Measurements from ENCODE around the gene IGLL1.
"Not testable (repeated sequence)": the region's sequence is repeated elsewhere in the genome, so short reads cannot be mapped to it uniquely, and the experiment has no call there.

Gene IGLL1

DNA sequence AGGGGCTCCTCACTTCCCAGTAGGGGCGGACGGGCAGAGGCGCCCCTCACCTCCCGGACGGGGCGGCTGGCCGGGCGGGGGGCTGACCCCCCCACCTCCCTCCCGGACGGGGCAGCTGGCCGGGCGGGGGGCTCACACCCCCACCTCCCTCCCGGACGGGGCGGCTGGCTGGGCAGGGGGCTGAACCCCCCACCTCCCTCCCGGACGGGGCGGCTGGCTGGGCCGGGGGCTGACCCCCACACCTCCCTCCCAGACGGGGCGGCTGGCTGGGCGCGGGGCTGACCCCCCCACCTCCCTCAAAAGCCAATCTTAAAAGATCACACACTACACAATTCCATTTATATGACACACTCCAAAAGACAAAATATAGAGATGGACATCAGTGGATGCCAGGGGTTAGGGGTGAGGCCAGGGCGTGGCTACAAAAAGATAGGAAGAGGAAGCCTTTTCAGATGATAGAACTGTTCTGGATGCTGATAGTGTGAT is 19.0 kb downstream of the IGLL1 start:
- not testable (repeated sequence) for DNase-seq

DNA sequence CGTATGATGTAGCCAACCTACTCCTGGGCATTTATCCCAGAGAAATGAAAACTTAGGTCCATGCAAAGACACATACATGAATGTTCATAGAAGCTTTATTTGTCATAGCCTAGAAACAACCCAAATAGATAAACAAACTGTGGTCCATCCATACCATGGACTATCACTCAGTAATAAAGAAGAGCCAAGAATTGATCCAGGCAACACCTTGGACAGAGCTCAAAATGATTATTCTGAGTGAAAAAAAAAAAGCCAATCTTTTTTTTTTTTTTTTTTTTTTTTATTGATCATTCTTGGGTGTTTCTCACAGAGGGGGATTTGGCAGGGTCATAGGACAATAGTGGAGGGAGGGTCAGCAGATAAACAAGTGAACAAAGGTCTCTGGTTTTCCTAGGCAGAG is 19.9 kb downstream of the IGLL1 start:
- DNase-seq = not testable (repeated sequence)

DNA sequence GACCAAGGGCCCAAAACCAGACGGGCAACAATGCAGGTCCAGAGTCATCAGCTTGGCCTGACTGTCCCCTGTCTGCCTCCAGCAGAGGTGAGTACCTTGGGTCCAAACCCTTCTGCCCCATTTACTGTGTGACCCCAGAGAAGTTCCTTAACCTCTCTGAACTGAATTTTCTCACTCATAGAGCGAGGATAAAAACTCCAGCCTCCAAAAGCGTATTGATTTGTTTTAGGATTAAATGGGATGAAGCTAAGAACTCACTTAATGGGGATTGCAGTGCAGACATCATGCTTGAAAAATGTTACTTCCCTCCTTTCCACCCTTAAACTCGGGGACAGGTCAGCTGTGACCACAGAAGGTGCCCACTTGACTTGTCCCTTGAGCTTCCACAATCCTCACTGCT is 22.6 kb downstream of the IGLL1 start:
- DNase-seq = no peak

DNA sequence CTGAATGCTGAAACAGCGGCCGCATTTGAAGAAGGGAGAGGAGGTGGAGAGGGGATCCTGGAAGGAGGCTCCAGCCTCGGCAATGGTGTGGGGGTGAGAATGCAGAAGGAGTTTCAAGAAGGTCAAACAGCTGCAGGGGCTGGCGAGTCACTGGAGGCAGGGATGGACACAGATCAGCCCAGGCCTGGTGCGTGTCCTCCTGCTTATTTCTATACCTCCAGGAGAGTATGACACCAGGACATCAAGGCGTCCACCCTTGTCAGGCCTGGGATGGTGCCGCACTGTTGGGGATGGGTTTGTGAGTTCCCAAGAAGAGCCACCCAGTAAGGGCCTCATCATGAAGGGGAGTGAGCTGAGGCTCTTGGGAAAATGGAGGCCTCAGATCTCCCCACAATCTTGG is 23.1 kb downstream of the IGLL1 start:
- DNase-seq = no peak

DNA sequence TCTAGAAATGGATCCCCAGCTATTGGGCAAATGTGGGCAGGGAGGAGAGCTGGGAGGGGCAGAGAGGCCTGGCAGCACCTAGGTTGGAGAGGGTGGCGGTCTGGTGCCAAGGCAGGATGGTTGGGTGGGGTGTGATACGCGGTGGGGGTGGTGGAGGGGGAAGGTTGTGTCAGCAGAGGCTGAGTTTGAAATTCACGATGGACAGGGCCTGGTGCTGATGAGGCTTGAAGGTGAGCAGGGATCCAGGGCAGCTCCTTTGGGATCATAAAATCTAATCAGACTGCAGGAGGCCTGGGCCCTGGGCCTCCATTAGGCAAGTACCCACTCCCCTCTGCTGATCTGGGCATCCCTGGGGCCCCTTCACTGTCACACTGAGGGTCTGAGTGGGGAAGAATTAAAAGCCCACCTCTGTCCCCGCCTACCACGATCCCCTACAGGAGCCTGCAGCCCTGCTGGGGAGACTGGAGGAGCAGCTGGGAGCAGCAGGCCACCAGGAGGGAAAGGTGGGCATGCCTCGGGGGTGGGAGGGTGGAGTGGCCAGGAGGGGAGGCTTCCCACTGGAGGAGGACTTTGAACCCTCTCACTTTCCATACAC is 24.0 kb downstream of the IGLL1 start:
- DNase-seq = no peak

DNA sequence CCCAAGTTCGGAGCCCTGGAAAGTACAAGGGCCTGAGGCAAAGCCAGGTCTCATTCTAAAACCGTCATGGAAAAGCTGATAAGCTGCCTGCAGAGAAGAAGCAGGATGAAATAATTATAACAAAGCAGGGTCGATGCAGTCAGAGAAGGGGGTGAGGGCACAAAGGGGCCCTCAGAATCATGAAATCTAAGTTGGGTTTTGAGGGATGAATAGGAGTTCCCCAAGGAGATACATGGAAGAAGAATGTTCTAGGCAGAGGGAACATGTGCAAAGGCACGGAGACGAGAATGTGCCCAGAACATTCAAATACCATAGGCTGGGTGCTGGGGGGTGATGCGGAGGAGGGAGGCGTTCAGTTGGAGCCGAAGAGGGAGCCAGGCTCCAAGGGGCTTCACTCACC is 25.0 kb downstream of the IGLL1 start:
- no peak for DNase-seq

DNA sequence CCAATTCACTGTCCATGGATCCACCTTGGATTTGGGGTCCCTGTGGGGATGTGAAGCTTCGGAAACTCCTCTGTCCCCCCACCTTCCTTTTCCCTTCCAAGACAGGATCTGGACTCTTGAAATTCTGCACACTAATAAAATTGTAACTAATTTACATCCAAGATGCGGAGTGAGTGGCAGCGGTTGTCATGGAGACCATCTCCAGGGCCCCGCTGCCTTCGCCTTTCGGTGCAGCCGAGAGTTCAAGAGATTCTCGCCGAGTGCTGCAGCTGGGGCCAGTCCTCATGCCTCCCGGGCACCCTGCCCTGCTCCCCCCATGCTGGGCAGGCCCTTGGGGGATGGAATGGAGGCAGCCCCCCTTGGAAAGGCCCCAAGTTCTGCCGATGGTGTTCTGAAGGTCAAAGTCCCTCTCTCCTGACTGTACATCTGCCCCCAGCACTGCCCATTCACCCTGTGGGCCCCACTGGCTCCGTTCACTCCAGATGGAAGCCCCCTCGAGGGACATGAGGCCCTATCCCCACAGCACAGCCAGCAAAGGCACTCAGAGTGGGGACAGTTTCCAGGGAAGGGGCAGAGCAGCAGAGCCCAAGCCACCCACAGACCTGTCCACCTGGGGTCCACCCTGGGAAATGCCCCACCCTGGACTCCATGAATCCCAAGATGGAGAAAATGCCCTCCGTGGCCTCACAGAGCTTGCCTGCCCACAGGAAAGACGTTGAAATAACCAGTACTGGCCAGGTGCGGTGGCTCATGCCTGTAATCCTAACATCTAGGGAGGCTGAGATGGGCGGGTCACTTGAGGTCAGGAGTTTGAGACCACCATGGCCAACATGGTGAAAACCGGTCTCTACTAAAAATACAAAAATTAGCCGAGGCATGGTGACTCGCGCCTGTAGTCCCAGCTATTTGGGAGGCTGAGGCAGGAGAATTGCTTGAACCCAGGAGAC is 25.9 kb downstream of the IGLL1 start:
- no peak for DNase-seq

DNA sequence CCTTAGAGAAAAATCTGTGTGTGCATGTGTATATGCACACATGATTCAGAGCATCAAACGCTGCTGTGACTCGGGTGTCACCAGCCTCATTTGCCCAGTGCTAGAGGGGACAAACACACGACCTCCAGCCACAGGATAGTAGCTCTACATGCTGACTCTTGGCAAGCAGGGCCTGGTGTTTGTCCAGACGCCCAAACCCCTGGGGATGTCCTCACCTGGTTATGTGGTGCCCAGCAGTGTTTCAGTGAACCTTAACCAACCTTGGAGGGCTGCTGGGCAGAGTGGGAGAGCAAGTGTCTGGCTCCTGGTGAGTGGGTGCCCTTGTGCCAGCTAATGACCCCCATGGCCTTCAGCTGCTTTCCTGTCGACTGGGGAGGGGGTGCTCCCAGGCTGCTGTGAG is 26.7 kb downstream of the IGLL1 start:
- no peak for DNase-seq

DNA sequence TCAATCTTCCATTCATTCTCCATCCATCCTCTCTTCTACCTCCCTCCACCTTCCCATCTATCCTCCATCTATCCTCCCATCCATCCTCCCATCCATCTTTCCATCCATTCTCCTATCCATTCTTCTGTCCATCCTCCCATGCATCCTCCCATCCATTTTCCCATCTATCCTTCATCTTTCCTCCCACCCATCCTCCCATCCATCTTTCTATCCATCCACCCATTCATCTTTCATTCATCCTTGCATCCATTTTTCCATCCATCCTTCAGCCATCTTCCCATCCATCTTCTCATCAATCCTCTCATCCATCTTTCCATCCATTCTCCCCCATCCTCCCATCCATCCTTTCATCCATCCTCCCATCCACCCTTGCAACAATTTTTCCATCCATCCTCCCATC is 27.5 kb downstream of the IGLL1 start:
- no peak for DNase-seq

DNA sequence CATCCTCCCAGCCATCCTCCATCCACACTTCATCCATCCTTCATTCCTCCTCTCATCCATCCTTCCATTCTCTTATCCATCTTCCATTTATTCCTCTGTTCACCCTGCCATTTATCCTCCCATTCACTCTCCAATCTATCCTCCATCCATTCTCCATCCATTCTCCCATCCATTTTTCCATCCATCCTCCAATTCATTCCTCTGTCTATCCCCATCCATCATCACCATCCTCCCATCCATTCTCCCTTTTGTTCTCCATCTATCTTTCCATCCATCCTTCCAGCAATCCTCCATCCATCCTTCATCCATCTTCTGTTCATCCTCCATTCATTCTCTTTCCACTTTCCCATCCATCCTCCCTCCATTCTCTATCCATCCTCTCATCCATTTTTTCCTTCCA is 28.7 kb downstream of the IGLL1 start:
- no peak for DNase-seq

DNA sequence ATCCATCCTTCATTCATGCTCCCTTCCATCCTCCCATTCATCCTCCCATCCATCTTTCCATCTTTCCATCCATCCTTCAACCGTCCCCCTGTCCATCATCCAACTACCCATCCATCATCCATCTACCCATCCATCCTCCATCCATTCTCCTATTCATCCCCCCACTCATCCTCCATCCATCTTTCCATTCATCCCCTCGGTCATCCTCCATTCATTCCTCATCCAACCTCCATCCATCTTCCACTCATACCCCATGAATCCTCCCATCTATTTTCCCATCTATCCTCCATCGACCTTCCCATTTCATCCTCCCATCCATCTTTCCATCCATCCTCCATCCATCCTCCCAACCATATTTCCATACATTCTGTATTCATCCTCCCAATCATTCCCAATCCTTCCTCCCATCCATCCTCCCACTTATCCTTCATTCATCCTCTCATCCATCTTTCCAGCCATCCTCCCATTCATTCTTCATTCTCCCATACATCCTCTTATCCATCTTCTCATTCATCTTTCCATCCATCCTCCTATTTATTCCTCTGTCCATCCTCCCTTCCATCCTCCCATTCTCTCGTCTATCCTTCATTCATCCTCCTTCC is 29.9 kb downstream of the IGLL1 start:
- DNase-seq = no peak

DNA sequence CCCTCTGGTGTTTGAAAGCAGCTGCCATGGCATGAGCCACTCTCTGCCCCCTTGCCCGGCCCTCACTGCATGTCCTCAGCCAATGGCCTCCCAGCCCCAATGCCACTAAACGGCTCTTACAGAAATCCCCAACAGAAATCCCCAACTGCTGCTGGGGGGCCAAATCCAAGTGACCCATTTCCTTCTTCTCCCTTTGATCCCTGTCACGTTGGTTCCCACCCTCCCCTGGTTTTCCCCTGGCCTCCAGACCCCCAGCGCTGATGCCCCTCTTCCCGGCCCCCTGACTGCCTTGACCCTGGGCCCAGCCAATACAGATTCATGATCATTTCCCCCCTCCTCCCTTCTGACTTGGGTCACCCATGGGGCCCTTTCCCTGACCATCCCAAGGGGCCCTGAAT is 30.9 kb downstream of the IGLL1 start:
- no peak for DNase-seq

DNA sequence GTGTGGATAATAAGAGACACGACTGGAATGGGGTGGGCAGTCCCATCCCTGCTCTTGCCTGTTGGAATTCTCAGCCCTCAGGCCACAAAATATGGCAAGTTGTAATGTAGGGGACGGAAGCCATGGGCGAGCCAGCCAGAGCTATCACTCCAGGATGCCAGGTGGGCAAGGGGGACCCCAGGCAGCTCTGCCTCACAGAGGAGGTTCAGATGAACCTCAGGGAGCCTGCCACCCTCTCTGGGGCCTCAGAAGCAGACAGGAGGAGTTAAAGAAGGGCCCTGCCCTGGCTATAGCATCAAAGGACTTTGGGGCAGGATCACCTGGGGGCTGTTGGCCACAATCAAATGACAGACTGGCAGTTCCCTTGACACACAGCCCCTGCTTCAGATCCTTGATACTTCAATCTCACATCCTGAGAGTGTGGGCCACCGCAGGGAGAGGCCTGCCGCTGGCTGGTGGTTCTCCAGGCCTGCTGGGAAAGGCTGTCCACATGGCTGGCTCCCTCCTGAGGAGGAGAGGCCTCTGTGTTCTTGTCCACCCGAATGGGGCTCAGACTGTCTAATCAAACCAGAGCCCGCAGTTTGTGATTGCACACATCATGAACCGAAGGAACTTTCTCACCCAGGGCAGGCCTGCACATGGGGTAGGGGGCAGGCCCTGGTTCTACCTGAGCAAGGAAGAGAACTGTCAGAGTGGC is 31.4 kb downstream of the IGLL1 start:
- DNase-seq = no peak

DNA sequence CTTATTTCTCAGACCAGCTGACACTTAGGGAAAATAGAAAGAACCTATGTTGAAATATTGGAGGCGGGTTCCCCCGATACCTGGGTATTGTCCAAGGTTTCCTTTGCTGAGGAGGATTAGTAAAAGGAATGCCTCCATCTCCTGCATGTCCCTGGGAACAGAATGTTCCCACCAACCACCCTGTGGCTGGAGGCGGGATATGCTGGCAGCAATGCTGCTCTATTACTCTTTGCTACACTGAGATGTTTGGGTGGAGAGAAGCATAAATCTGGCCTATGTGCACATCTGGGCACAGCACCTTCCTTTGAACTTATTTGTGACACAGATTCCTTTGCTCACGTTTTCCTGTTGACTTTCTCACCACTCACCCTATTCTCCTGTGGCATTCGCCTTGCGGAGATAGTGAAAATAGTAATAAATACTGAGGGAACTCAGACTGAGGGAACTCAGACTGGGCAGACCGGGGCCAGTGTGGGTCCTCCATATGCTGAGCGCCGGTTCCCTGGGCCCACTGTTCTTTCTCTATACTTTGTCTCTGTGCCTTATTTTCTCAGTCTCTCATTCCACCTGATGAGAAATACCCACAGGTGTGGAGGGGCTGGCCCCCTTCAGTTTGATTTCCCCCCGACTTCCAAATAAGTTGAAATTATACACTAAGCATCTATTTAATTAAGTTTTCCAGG is 32.1 kb downstream of the IGLL1 start:
- no peak for DNase-seq

DNA sequence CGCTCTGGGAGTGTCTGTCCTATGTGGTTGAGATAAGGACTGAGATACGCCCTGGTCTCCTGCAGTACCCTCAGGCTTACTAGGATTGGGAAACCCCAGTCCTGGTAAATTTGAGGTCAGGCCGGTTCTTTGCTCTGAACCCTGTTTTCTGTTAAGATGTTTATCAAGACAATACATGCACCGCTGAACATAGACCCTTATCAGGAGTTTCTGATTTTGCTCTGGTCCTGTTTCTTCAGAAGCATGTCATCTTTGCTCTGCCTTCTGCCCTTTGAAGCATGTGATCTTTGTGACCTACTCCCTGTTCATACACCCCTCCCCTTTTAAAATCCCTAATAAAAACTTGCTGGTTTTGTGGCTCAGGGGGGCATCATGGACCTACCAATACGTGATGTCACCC is 32.7 kb downstream of the IGLL1 start:
- not testable (repeated sequence) for DNase-seq

DNA sequence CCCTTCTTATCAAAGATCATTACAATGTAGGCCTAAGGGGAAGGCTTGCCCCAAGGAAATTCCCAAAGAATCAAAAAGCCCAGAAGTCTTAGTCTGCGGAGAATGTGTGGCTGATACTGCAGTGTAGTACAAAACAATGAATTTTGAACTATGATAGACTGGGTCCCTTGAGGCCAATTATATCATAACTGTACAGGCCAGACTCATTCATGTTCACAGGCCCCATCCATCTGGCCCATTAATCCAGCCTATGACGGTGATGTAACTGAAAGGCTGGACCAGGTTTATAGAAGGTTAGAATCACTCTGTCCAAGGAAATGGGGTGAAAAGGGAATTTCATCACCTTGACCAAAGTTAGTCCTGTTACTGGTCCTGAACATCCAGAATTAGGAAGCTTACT is 35.2 kb downstream of the IGLL1 start:
- DNase-seq = no peak

DNA sequence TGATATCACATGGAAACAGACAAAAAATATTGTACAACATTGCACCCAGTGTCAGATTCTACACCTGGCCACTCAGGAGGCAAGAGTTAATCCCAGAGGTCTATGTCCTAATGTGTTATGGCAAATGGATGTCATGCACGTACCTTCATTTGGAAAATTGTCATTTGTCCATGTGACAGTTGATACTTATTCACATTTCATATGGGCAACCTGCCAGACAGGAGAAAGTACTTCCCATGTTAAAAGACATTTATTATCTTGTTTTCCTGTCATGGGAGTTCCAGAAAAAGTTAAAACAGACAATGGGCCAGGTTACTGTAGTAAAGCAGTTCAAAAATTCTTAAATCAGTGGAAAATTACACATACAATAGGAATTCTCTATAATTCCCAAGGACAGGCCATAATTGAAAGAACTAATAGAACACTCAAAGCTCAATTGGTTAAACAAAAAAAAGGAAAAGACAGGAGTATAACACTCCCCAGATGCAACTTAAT is 36.5 kb downstream of the IGLL1 start:
- not testable (repeated sequence) for DNase-seq

DNA sequence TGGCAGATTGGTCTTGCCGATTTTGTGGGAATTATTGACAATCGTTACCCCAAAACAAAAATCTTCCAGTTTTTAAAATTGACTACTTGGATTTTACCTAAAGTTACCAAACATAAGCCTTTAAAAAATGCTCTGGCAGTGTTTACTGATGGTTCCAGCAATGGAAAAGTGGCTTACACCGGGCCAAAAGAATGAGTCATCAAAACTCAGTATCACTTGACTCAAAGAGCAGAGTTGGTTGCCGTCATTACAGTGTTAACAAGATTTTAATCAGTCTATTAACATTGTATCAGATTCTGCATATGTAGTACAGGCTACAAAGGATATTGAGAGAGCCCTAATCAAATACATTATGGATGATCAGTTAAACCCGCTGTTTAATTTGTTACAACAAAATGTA is 37.2 kb downstream of the IGLL1 start:
- DNase-seq = no peak

DNA sequence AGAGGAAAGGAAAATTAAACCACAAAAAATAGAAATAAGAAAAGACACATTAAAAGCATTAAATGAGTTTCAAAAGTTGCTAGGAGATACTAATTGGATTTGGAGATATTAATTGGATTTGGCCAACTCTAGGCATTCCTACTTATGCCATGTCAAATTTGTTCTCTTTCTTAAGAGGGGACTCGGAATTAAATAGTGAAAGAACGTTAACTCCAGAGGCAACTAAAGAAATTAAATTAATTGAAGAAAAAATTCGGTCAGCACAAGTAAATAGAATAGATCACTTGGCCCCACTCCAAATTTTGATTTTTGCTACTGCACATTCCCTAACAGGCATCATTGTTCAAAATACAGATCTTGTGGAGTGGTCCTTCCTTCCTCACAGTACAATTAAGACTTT is 37.7 kb downstream of the IGLL1 start:
- DNase-seq = not testable (repeated sequence)

DNA sequence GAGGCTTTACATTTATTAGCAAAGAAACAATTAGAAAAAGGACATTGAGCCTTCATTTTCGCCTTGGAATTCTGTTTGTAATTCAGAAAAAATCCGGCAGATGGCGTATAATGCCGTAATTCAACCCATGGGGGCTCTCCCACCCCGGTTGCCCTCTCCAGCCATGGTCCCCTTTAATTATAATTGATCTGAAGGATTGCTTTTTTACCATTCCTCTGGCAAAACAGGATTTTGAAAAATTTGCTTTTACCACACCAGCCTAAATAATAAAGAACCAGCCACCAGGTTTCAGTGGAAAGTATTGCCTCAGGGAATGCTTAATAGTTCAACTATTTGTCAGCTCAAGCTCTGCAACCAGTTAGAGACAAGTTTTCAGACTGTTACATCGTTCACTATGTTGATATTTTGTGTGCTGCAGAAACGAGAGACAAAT is 38.2 kb downstream of the IGLL1 start:
- peak; percentile 33 for DNase-seq

DNA sequence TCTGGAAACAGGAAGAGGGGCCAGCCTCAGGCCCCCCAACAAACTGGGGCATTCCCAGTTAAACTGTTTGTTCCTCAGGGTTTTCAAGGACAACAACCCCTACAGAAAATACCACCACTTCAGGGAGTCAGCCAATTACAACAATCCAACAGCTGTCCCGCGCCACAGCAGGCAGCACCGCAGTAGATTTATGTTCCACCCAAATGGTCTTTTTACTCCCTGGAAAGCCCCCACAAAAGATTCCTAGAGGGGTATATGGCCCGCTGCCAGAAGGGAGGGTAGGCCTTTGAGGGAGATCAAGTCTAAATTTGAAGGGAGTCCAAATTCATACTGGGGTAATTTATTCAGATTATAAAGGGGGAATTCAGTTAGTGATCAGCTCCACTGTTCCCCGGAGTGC is 39.3 kb downstream of the IGLL1 start:
- not testable (repeated sequence) for DNase-seq

DNA sequence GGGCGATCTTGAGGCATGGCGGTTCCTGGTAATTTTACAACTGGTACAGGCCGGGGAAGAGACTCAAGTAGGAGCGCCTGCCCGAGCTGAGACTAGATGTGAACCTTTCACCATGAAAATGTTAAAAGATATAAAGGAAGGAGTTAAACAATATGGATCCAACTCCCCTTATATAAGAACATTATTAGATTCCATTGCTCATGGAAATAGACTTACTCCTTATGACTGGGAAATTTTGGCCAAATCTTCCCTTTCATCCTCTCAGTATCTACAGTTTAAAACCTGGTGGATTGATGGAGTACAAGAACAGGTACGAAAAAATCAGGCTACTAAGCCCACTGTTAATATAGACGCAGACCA is 40.3 kb downstream of the IGLL1 start:
- not testable (repeated sequence) for DNase-seq

Measured in midbrain (tissue), 1 donor.